HEK293 (cell line): Measurements from ENCODE around the gene ASB4.

Experiments
- CTCF ChIA-PET: fragments of 350-600 bp; formaldehyde crosslinking; extraction: SDS; loops from one replicate; lab custom pipeline; 2021; ENCODE audit warnings: antibody characterized with exemption; lab: Yijun Ruan, JAX
- POLR2A ChIA-PET: fragments of 300-600 bp; formaldehyde crosslinking; extraction: SDS; loops from one replicate; lab custom pipeline; 2020; ENCODE audit warnings: antibody characterized with exemption, inconsistent platforms; lab: Yijun Ruan, JAX
- H3K27ac ChIP-seq: fragments of 200-500 bp; sonication (Bioruptor generic); 2 replicates; pipeline ENCODE4 v1.5.1; 2014; ENCODE audit warnings: low read depth, low read length, control low read depth, inconsistent platforms; ENCODE audit errors: extremely low read depth
- H3K36me3 ChIP-seq, 2 experiments: fragments of 200-500 bp in 1 of 2; sonication (Bioruptor generic) in 1 of 2; 1 replicate in 1 of 2; 2 replicates in 1 of 2; pipeline ENCODE4 v1.5.1; 2014 to 2017; ENCODE audit warnings: inconsistent platforms in 2 of 2, low read length in 2 of 2; ENCODE audit not compliant: control insufficient read depth in 2 of 2, insufficient read depth in 1 of 2
- H3K4me1 ChIP-seq: fragments of 200-500 bp; sonication (Bioruptor generic); 2 replicates; pipeline ENCODE4 v1.5.1; 2014; ENCODE audit warnings: mild to moderate bottlenecking, low read length, inconsistent platforms; ENCODE audit not compliant: control insufficient read depth, insufficient read depth
- H3K4me3 ChIP-seq: 2 replicates; pipeline ENCODE4 v1.5.1; 2011; ENCODE audit warnings: low read depth, mild to moderate bottlenecking, control low read depth, low read length, moderate library complexity
- H3K9me3 ChIP-seq: fragments of 200-500 bp; sonication (Bioruptor generic); 2 replicates; pipeline ENCODE4 v1.5.1; 2014; ENCODE audit warnings: low read depth, low read length, inconsistent platforms; ENCODE audit not compliant: control insufficient read depth, insufficient read depth
- ATF2 ChIP-seq: fragments of 450-650 bp; formaldehyde crosslinking; IDR thresholded peaks from 2 replicates; pipeline ENCODE4 v1.5.1; 2016; ENCODE audit warnings: missing biosample characterization, missing genetic modification characterization, low read depth
- ELK4 ChIP-seq: IDR thresholded peaks from 2 replicates; pipeline ENCODE4 v1.6.1; 2011; ENCODE audit warnings: mild to moderate bottlenecking, low read depth, low read length, borderline replicate concordance
- GLI2 ChIP-seq: fragments of 450-650 bp; formaldehyde crosslinking; IDR thresholded peaks from 2 replicates; pipeline ENCODE4; 2017; ENCODE audit warnings: missing biosample characterization, missing genetic modification characterization, low read depth, borderline replicate concordance
- HOXC10 ChIP-seq: sonication (generic); formaldehyde crosslinking; IDR thresholded peaks from 2 replicates; pipeline ENCODE4 v1.8.1; 2023; ENCODE audit warnings: mild to moderate bottlenecking, missing genetic modification reagents
- PBX3 ChIP-seq: sonication (generic); formaldehyde crosslinking; IDR thresholded peaks from 2 replicates; pipeline ENCODE4 v1.8.1; 2022; ENCODE audit warnings: mild to moderate bottlenecking, moderate library complexity, missing genetic modification reagents
- PRDM1 ChIP-seq: fragments of 450-650 bp; formaldehyde crosslinking; IDR thresholded peaks from 2 replicates; pipeline ENCODE4; 2016; ENCODE audit warnings: missing biosample characterization, missing genetic modification characterization
- SP3 ChIP-seq: fragments of 450-650 bp; formaldehyde crosslinking; IDR thresholded peaks from 2 replicates; pipeline ENCODE4 v1.5.1; 2016; ENCODE audit warnings: missing biosample characterization, missing genetic modification characterization
- ZBTB1 ChIP-seq: fragments of 450-650 bp; formaldehyde crosslinking; IDR thresholded peaks from 2 replicates; pipeline ENCODE4 v1.5.1; 2016; ENCODE audit warnings: missing biosample characterization, missing genetic modification characterization
- ZFHX2 ChIP-seq: fragments of 450-650 bp; formaldehyde crosslinking; conservative IDR thresholded peaks from 2 replicates; pipeline ENCODE4 v1.5.1; 2016; ENCODE audit warnings: missing biosample characterization, missing genetic modification characterization
- ZFP3 ChIP-seq: fragments of 450-650 bp; formaldehyde crosslinking; IDR thresholded peaks from 2 replicates; pipeline ENCODE4 v1.5.1; 2016; ENCODE audit warnings: low read depth, missing biosample characterization, missing genetic modification characterization
- ZFP41 ChIP-seq: fragments of 450-650 bp; formaldehyde crosslinking; IDR thresholded peaks from 2 replicates; pipeline ENCODE4 v1.5.1; 2016; ENCODE audit warnings: missing biosample characterization, missing genetic modification characterization, borderline replicate concordance
- ZIC2 ChIP-seq: fragments of 450-650 bp; formaldehyde crosslinking; IDR thresholded peaks from 2 replicates; pipeline ENCODE4 v1.5.1; 2016; ENCODE audit warnings: missing biosample characterization, missing genetic modification characterization
- ZNF10 ChIP-seq: fragments of 450-650 bp; formaldehyde crosslinking; IDR thresholded peaks from 2 replicates; pipeline ENCODE4 v1.5.1; 2017; ENCODE audit warnings: missing biosample characterization, missing genetic modification characterization
- ZNF121 ChIP-seq: fragments of 450-650 bp; formaldehyde crosslinking; IDR thresholded peaks from 2 replicates; pipeline ENCODE4 v1.5.1; 2016; ENCODE audit warnings: missing biosample characterization, missing genetic modification characterization
- ZNF133 ChIP-seq: fragments of 450-650 bp; formaldehyde crosslinking; IDR thresholded peaks from 2 replicates; pipeline ENCODE4 v1.5.1; 2016; ENCODE audit warnings: missing biosample characterization, missing genetic modification characterization
- ZNF184 ChIP-seq: fragments of 450-650 bp; IDR thresholded peaks from 2 replicates; pipeline ENCODE4 v1.5.1; 2018; ENCODE audit warnings: missing biosample characterization, mild to moderate bottlenecking, missing genetic modification characterization
- ZNF2 ChIP-seq: fragments of 450-650 bp; formaldehyde crosslinking; IDR thresholded peaks from 2 replicates; pipeline ENCODE4 v1.5.1; 2016; ENCODE audit warnings: missing biosample characterization, missing genetic modification characterization
- ZNF211 ChIP-seq: fragments of 450-650 bp; formaldehyde crosslinking; IDR thresholded peaks from 2 replicates; pipeline ENCODE4 v1.5.1; 2016; ENCODE audit warnings: low read depth, missing biosample characterization, missing genetic modification characterization
- ZNF248 ChIP-seq: fragments of 450-650 bp; formaldehyde crosslinking; IDR thresholded peaks from 2 replicates; pipeline ENCODE4 v1.5.1; 2017; ENCODE audit warnings: missing biosample characterization, missing genetic modification characterization
- ZNF311 ChIP-seq: fragments of 450-650 bp; formaldehyde crosslinking; IDR thresholded peaks from 2 replicates; pipeline ENCODE4 v1.5.1; 2017; ENCODE audit warnings: missing biosample characterization, missing genetic modification characterization, borderline replicate concordance
- ZNF335 ChIP-seq: fragments of 450-650 bp; formaldehyde crosslinking; conservative IDR thresholded peaks from 2 replicates; pipeline ENCODE4 v1.5.1; 2016; ENCODE audit warnings: missing biosample characterization, missing genetic modification characterization
- ZNF354C ChIP-seq: fragments of 450-650 bp; formaldehyde crosslinking; IDR thresholded peaks from 2 replicates; pipeline ENCODE4 v1.5.1; 2016; ENCODE audit warnings: missing biosample characterization, missing genetic modification characterization, low read depth, borderline replicate concordance
- ZNF366 ChIP-seq: fragments of 450-650 bp; formaldehyde crosslinking; conservative IDR thresholded peaks from 2 replicates; pipeline ENCODE4 v1.5.1; 2016; ENCODE audit warnings: missing biosample characterization, missing genetic modification characterization
- ZNF391 ChIP-seq: fragments of 450-650 bp; formaldehyde crosslinking; IDR thresholded peaks from 2 replicates; pipeline ENCODE4 v1.5.1; 2016; ENCODE audit warnings: low read depth, missing biosample characterization, missing genetic modification characterization, borderline replicate concordance
- ZNF426 ChIP-seq: fragments of 450-650 bp; formaldehyde crosslinking; IDR thresholded peaks from 2 replicates; pipeline ENCODE4 v1.5.1; 2017; ENCODE audit warnings: missing biosample characterization, missing genetic modification characterization, mild to moderate bottlenecking, inconsistent platforms, moderate library complexity
- ZNF449 ChIP-seq: fragments of 450-650 bp; formaldehyde crosslinking; IDR thresholded peaks from 2 replicates; pipeline ENCODE4 v1.5.1; 2017; ENCODE audit warnings: missing biosample characterization, mild to moderate bottlenecking, missing genetic modification characterization, moderate library complexity
- ZNF521 ChIP-seq: fragments of 450-650 bp; formaldehyde crosslinking; IDR thresholded peaks from 2 replicates; pipeline ENCODE4 v1.5.1; 2017; ENCODE audit warnings: missing biosample characterization, mild to moderate bottlenecking, missing genetic modification characterization
- ZNF548 ChIP-seq: fragments of 450-650 bp; formaldehyde crosslinking; IDR thresholded peaks from 2 replicates; pipeline ENCODE4 v1.5.1; 2016; ENCODE audit warnings: missing biosample characterization, missing genetic modification characterization
- ZNF600 ChIP-seq: fragments of 450-650 bp; formaldehyde crosslinking; IDR thresholded peaks from 2 replicates; pipeline ENCODE4 v1.5.1; 2016; ENCODE audit warnings: missing biosample characterization, missing genetic modification characterization
- ZNF610 ChIP-seq: fragments of 450-650 bp; formaldehyde crosslinking; IDR thresholded peaks from 2 replicates; pipeline ENCODE4 v1.5.1; 2016; ENCODE audit warnings: missing biosample characterization, missing genetic modification characterization, borderline replicate concordance
- ZNF660 ChIP-seq: fragments of 450-650 bp; IDR thresholded peaks from 2 replicates; pipeline ENCODE4 v1.5.1; 2018; ENCODE audit warnings: missing biosample characterization, mild to moderate bottlenecking, missing genetic modification characterization
- ZNF768 ChIP-seq: fragments of 450-650 bp; formaldehyde crosslinking; IDR thresholded peaks from 2 replicates; pipeline ENCODE4 v1.5.1; 2018; ENCODE audit warnings: missing biosample characterization, mild to moderate bottlenecking, missing genetic modification characterization
- ZNF777 ChIP-seq: fragments of 450-650 bp; formaldehyde crosslinking; IDR thresholded peaks from 2 replicates; pipeline ENCODE4 v1.5.1; 2017; ENCODE audit warnings: missing biosample characterization, missing genetic modification characterization, borderline replicate concordance
- ZSCAN16 ChIP-seq: fragments of 450-650 bp; formaldehyde crosslinking; IDR thresholded peaks from 2 replicates; pipeline ENCODE4 v1.5.1; 2016; ENCODE audit warnings: missing biosample characterization, missing genetic modification characterization

ASB4 gene

GRCh38 chr7:95586951-95587301 lies 101.2 kb downstream of the ASB4 start:
- CTCF ChIA-PET = interaction anchor here (1.6 kb wide), 1 partner anchor 75 kb away, joined by 4 read pairs; no protein-coding TSS in a partner anchor
- Histone ChIP-seq H3K4me3 (no peak overlapping the region), H3K9me3 (no peaks in the 10 kb centered on the region), H3K4me1 (no peaks in the 10 kb centered on the region; the same call in 1 of the 2 replicates), H3K36me3 (peaks cover 4 to 15% of the 10 kb centered on the region in 2 experiments; a peak in 2 of 3 replicates), H3K27ac (no peak overlapping the region)
- POLR2A ChIA-PET = no interaction called here
- TF ChIP-seq ZFHX2 (tag by site-specific recombination) (no peak), SP3 (tag by site-specific recombination) (no peak), ZNF311 (tag by site-specific recombination) (no peak), ZIC2 (tag by site-specific recombination) (no peak), ZFP41 (tag by site-specific recombination) (no peak), ZNF777 (tag by site-specific recombination) (no peak), HOXC10 (CRISPR knock-in tag) (no peak), ZNF335 (tag by site-specific recombination) (no peak), ZNF600 (tag by site-specific recombination) (no peak), ZNF211 (no peak), ATF2 (tag by site-specific recombination) (no peak), ZNF391 (tag by site-specific recombination) (no peak), ZNF548 (no peak), ZNF10 (tag by site-specific recombination) (no peak), PRDM1 (no peak), ZNF121 (tag by site-specific recombination) (no peak), ZNF660 (tag by site-specific recombination) (no peak), PBX3 (CRISPR knock-in tag) (no peak), ZNF248 (no peak)
- TF ChIP-seq, all 188 proteins: peak for 0

- no peaks in the 10 kb centered on the region for H3K9me3 ChIP-seq
- H3K27ac ChIP-seq = no peak overlapping the region
- H3K4me3 ChIP-seq = no peak overlapping the region
- ChIA-PET POLR2A (no interaction called here), CTCF (interaction anchor here (0.9 kb wide), 1 partner anchor 44 kb away, joined by 3 read pairs; no protein-coding TSS in a partner anchor)
- peaks cover 10 to 20% of the 10 kb centered on the region in 2 experiments; a peak in 2 of 3 replicates for H3K36me3 ChIP-seq
- no peaks in the 10 kb centered on the region; the same call in 1 of the 2 replicates for H3K4me1 ChIP-seq
- TF ChIP-seq ZNF426 = no peak
- TF ChIP-seq ZNF366 = no peak
- TF ChIP-seq ZNF133 (tag by site-specific recombination) = no peak
- TF ChIP-seq ZNF2 (tag by site-specific recombination) = no peak
- no peak for TF ChIP-seq ZNF449 (tag by site-specific recombination)
- no peak for TF ChIP-seq ZFP3
- no peak for TF ChIP-seq ZNF610
- no peak for TF ChIP-seq ZNF768
- no peak for TF ChIP-seq ZNF335 (tag by site-specific recombination)
- TF ChIP-seq ELK4 = no peak
- TF ChIP-seq ZNF184 (tag by site-specific recombination) = no peak
- TF ChIP-seq ZNF521 = no peak
- TF ChIP-seq ZSCAN16 = no peak
- TF ChIP-seq GLI2 (tag by site-specific recombination) = no peak
- no peak for TF ChIP-seq ZNF354C (tag by site-specific recombination)
- no peak for TF ChIP-seq ZBTB1 (tag by site-specific recombination)
Observed at GRCh38 chr7:95589031-95589430, 103.3 kb downstream of the ASB4 start.
